HG03571 (cell line): ENCODE measurements around the gene GPRC5D.

Experiments
- ATAC-seq: cut with Tn5 transposase; IDR thresholded peaks from one replicate; pipeline ENCODE4 v1.9.1; 2021; ENCODE audit not compliant: unreplicated experiment

Gene GPRC5D

GRCh38 chr12:12938541-12938940 is 13.4 kb downstream of the GPRC5D start:
- no peak for ATAC-seq

DNA sequence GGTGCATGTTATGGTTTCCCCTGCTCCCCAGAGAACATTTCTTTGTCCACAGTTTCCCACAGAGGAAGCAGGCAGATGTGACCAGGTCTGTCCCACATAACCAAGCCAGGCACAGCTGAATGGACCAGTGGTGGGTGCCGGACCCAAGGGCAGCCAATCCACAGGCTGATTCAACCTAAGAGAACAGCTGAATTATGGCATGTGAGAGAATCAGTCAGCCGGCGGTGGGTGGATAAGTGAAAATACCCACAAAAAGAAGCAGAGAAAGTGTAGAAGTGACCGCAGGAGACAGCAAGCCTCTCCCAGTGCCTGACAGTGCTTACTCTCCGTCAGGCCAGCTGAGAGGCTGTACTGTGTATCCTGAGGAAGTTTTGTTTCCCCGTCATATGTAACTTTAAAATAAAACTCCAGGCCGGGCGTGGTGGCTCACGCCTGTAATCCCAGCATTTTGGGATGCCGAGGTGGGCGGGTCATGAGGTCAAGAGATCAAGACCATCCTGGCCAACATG is 14.9 kb downstream of the GPRC5D start:
- no peak for ATAC-seq

DNA sequence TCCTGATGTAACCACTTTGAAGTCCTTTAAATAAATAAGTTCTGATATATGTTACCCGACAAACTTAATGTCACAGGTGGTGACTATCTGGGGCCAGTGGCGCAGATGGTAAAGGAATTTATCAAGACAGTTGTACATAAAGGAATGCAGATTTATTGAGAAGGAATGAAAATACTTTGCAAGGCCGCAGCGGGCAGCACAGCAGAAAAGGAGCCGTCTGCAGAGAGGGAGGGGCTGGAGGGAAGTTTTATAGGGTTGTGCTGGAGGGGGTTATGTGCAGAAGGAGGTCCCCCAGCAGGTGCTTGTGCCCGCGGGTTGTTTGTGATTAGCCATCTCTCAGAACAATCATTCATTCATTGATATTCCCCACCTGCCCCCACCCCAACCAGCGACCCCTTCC is 17.4 kb downstream of the GPRC5D start:
- ATAC-seq: no peak

- no peak for ATAC-seq
These were observed 18.2 kb downstream of the GPRC5D start for GRCh38 chr12:12933742-12934141.

DNA sequence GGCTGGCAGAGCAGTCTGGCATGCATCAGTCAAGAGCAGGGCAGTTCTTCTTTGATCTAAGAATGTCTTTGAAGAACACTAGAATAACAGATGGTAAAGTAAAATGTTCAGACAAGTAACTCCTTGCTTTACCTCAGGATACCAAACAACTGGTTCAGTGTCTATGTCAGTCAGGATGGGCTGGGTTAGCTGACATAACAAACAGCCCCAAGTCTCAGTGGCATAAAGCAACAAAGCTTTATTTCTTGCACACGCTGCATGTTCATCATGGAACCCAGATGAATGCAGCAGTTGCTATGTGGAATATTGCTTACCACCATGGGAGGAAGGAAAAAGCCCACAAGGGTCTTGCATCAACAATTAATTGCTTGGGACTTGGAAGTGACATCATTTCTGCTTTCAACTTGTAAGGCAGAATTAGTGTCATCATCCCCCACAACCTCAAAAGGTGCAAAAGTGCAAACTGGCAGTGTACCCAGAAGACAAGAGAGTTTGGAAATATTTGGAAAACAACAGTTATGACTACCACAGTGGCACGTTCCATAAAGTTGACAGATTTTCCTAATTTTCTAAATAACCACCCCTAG is 21.2 kb downstream of the GPRC5D start:
- ATAC-seq: no peak

- no peak for ATAC-seq
These were observed 22.3 kb downstream of the GPRC5D start for GRCh38 chr12:12929696-12930095.

DNA sequence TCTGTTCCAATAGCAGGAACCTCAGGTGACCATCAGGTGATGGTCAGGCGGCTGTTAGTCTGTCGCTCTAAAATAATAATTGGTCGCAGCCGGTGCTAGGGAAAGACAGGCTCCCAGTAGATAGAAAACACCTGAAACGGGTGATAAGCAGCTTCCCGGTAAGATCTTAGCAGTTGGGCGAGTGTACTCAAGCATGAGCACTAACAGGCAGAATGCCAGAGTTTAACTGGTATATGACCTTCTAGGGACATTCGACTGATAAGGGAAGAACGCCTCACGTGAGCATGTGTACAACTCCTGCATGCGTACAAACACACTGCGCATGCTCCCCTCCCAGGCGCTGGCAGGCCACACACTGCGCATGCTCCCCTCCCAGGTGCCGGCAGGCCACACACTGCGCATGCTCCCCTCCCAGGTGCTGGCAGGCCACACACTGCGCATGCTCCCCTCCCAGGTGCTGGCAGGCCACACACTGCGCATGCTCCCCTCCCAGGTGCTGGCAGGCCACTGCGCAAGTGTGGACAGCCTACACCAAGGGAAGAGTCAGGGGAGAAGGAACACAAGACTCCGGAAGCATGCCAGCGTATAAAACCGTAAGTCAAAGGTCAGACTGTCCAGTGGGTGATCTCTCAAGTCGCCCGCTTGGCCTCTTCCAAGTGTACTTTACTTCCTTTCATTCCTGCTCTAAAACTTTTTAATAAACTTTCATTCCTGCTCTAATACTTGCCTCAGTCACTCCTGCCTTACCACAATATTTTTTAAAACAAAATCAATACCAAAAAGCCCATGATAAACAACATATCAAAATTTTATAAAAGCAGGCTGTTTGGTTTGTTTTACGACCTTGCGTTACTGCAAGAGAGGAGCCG is 24.5 kb downstream of the GPRC5D start:
- no peak for ATAC-seq

- no peak for ATAC-seq
These were observed 25.3 kb downstream of the GPRC5D start for GRCh38 chr12:12926571-12927071.

DNA sequence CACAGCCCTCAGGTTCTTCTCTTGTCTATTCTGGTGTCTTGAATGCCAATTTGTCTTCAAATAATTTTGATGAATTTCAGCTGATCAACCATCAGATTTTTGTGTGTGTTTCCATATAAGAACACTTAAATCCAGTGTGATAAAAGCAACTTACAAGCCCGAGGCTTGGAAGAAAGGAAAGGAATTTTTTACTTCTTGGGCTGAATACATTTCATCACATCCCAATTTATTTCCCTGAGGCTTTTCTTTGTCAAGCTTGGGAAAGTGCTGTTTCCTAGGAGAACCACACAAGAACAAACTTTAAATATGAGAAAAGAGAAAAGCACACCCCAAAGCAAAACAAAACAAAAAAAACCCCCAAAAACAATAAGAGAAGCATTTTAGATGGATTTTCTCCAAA is 26.6 kb downstream of the GPRC5D start:
- ATAC-seq: no peak

DNA sequence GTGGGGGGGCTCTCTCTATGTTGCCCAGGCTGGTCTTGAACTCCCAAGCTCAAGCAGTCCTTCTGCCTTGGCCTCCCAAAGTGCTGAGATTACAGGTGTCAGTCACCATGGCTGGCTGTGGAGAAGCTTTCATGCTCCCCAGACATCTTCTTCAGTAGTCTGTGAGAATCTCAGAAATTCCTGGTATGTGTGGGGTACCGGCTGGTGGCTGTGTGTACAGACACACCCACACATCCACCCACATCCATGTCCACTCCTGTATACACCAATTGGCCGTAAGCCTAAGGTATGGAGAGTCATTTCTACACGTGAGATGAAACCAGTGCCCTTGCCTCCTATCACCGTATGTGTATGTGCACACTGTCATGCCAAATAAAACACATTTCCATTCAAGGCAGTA is 27.8 kb downstream of the GPRC5D start:
- ATAC-seq: no peak

DNA sequence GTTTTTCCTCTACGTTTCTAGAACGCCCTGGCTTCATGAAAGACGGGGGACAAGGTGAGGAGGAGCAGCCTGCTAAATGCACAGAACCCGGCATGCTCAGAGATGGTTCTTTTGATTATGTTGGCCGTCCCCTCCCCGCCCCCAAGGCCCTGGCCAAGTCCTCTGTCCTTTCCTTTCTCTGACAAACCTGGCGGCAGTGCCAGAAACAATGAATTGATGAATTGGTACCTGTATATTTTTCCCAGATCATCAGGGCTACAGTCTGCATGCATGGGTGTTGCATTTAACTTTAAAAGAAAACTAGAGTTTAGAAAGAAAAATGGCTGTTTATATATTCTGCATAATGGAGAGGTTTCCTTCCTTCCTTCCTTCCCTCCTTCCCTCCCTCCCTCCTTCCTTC is 29.0 kb downstream of the GPRC5D start:
- ATAC-seq: no peak

- no peak for ATAC-seq
These were observed 29.8 kb downstream of the GPRC5D start for GRCh38 chr12:12922191-12922616.

DNA sequence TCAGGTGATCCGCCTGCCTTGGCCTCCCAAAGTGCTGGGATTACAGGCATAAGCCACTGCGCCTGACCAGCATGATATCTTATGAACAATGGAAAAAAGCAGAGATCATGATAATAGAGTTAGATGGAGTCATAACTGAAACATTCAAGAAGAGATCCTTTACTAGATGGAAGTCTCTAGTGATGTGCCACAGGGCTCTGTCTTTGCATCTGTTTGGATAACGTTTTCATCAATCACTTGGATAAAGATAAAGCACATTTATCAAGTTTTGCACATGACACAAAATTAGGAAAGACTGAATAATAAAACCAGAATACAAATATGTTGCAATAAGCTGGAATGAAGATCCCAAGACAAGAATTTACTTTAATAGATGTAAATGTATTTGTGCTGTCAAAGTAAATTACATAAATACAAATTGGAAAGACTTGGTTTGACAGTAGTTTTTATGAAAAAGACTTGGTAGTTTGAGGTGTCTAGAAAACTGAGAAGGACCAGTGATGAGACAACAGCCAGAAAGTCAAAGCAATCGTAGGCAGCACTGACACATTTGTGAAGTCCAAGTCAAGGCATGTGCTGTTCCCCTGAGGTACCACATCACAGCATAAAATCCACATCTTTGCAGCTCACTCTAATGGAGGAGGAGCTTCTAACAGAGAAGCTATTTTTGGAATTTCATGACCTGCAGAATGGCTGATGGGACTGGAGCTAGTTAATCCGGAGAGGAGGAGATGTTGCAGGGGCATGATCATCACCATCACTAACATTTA is 32.1 kb downstream of the GPRC5D start:
- no peak for ATAC-seq

DNA sequence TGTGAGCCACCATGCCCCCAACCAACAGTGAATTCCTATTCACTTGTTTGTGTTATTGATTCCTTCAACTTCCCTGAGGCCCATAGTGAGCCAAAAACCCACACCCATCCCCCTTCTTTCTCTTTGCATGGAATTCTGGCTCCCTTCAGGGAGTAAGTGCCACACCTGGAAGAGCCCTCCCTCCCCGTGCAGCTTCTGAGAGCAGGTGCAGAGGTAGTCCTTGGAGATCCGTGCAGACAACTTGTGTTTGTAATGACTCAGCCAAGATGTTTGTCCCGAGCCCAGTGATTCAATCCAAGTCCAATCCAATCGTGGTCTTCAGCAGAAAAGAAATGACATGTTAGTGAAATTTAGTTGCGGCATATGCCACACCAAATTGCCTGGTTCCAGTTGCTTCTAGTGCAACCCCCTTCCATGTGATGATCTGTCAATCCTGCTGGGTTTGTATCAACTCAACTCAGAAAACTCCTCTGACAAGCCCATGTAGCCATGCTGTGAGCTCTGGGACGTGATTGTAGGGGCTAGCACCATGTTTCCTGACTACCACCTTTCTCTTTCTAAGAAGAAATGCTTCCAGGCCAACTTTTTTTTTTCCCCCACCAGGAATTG is 33.1 kb downstream of the GPRC5D start:
- ATAC-seq: no peak

DNA sequence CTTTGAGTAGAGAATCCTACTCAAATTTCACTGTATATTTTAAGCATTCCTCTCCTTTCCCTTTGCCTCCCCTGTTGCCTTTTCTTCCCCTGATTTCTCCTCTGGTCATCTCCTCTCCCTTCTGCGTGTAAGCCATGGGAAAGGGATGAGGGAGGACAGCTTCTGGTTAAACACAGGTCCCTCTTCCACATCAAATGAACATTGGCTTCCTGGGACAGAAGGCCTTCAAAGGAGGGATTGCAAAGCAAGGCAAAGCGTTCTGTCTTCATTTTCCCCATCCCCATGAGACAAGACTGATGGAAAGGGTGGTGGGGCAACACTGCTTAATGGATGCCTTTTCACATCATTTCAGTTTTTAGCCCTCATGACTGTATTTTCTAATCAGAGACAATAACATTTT is 34.5 kb downstream of the GPRC5D start:
- ATAC-seq: no peak

- peak; percentile 91 for ATAC-seq
These were observed 35.6 kb downstream of the GPRC5D start for GRCh38 chr12:12916135-12916944.

DNA sequence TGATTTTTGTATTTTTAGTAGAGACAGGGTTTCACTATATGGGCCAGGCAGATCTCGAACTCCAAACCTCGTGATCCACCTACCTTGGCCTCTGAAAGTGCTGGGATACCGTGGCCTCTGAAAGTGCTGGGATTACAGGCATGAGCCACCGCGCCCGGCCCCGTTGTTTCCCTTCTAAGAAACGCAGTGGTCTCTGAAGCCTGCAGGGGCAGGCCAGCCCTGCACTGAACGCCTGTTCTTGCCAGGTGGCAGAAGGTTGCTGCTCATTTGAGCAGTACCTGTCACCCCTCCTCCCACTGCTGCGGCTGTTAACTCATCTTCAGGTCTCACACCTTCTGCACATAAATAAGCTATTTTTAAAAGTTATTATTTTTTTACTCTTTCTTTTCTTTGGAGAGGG is 36.3 kb downstream of the GPRC5D start:
- ATAC-seq: no peak

GRCh38 chr12:12912711-12913110 is 39.3 kb downstream of the GPRC5D start:
- ATAC-seq: no peak

GRCh38 chr12:12909995-12910420 is 42.0 kb downstream of the GPRC5D start:
- no peak for ATAC-seq
